Panc1 (cell line): Measurements from ENCODE around the gene CLMP. TPM values are rescaled to one million over a fixed set of nuclear protein-coding genes. Genes with fewer than 3 reads are reported as not detected.

ENCODE experiments used
- ATAC-seq: fragments of 200-7000 bp; cut with Tn5 transposase; 2 replicates; pipeline ENCODE4 v1.9.1; 2020; ENCODE audit warnings: mild to moderate bottlenecking, moderate library complexity
- BruUV-seq: library from RNA; stranded (reverse); fragments of 400-500 nt; replicated peaks from 2 replicates; lab custom pipeline; 2021; lab: Mats Ljungman, UMichigan
- CTCF ChIA-PET: fragments of 300-600 bp; sonication (Branson Sonifier 250); formaldehyde crosslinking; loops from one replicate; lab custom pipeline; 2022; ENCODE audit warnings: antibody characterized with exemption; lab: Charles Lee
- POLR2A ChIA-PET: fragments of 300-600 bp; sonication (Branson Sonifier 250); formaldehyde crosslinking; loops from one replicate; lab custom pipeline; 2022; ENCODE audit warnings: antibody characterized with exemption; lab: Charles Lee
- DNase-seq: peaks from one replicate; pipeline ENCODE4 v3.0.0-alpha.2; 2010; ENCODE audit warnings: low read depth, low spot score
- H3K27ac ChIP-seq: 2 replicates; pipeline ENCODE4 v1.5.1; 2011; ENCODE audit warnings: mild to moderate bottlenecking, low read length, inconsistent platforms
- H3K27me3 ChIP-seq: fragments of 200-500 bp; sonication (Bioruptor generic); 2 replicates; pipeline ENCODE4 v1.6.0; 2014; ENCODE audit warnings: low read length, inconsistent platforms; ENCODE audit not compliant: control insufficient read depth, insufficient read depth
- H3K36me3 ChIP-seq: fragments of 200-500 bp; sonication (Bioruptor generic); 2 replicates; pipeline ENCODE4 v1.5.1; 2014; ENCODE audit warnings: inconsistent platforms, mild to moderate bottlenecking, low read length, moderate library complexity; ENCODE audit not compliant: control insufficient read depth, insufficient read depth
- H3K4me1 ChIP-seq: 2 replicates; pipeline ENCODE4 v1.5.1; 2011; ENCODE audit warnings: inconsistent platforms, mild to moderate bottlenecking, low read length, moderate library complexity; ENCODE audit not compliant: control insufficient read depth, insufficient read depth
- H3K4me3 ChIP-seq, 2 experiments: 2 replicates each; pipeline ENCODE4 v1.5.1; 2011 to 2012; ENCODE audit warnings: low read depth in 2 of 2, low read length in 2 of 2, mild to moderate bottlenecking in 2 of 2, inconsistent platforms in 1 of 2, moderate library complexity in 1 of 2
- H3K9me3 ChIP-seq: fragments of 200-500 bp; sonication (Bioruptor generic); 2 replicates; pipeline ENCODE4 v1.5.1; 2014; ENCODE audit warnings: low read depth, mild to moderate bottlenecking, inconsistent platforms, low read length, moderate library complexity; ENCODE audit not compliant: control insufficient read depth, insufficient read depth
- POLR2AphosphoS5 ChIP-seq: IDR thresholded peaks from 2 replicates; pipeline ENCODE4 v1.6.1; 2012; ENCODE audit warnings: mild to moderate bottlenecking, low read depth, low read length, moderate library complexity
- SIN3A ChIP-seq: IDR thresholded peaks from 2 replicates; pipeline ENCODE4 v1.6.1; 2012; ENCODE audit warnings: low read depth, mild to moderate bottlenecking, low read length, moderate library complexity, borderline replicate concordance; ENCODE audit not compliant: insufficient read depth
- TCF7L2 ChIP-seq: IDR thresholded peaks from 2 replicates; pipeline ENCODE4 v1.6.1; 2011; ENCODE audit warnings: mild to moderate bottlenecking, low read depth, low read length, inconsistent platforms
- in situ Hi-C: cut with HindIII; loops from 2 replicates; pipeline ENCODE4 v1.10.0; 2016; ENCODE audit warnings: low sequenced_read_pairs, low pct_unique_long_range_greater_than_20kb
- intact Hi-C: fragments of 100-400 bp; cut with micrococcal nuclease; formaldehyde crosslinking; loops from one replicate; pipeline ENCODE4 v1.10.0; 2022; ENCODE audit not compliant: unreplicated experiment
- total RNA-seq: library from RNA; stranded (reverse); gene quantifications from one replicate; pipeline ENCODE4 v1.2.1, GENCODE V29; 2021; ENCODE audit not compliant: unreplicated experiment
- TF ChIP-seq, protein P1 (sequence below), 2 experiments: IDR thresholded peaks; 2 replicates each; pipeline ENCODE4 v1.6.1; 2011 to 2012; ENCODE audit warnings: low read depth in 2 of 2, control low read depth in 1 of 2, low read length in 1 of 2, mild to moderate bottlenecking in 1 of 2, moderate library complexity in 1 of 2; ENCODE audit not compliant: insufficient read depth in 1 of 2
- TF ChIP-seq, protein P2 (sequence below): fragments of 450-650 bp; IDR thresholded peaks from 2 replicates; pipeline ENCODE4 v1.5.1; 2017; ENCODE audit warnings: mild to moderate bottlenecking

The CLMP gene
- total RNA-seq, 1 experiment from 2014 or later: 1.5 TPM

DNA sequence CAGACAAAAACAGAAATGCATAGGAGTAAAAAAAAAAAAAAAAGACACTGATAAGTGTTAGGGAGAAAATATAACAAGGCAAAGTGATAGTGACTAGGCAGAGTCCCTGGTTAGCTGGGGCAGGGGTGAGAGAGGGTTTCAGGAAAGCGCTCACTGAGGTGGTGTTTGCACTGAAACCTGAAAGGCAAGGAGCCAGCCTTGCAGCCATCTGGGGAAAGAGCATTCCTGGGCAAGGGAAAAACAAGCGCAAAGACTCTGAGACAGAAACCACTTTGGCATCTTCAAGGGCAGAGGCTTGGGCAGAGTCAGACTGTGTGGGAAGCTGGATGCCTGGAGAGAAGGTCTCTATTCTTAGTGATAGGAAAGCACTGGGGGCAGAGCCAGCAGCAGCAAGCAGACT is 14.5 kb downstream of the CLMP start:
- H3K4me3 ChIP-seq: no peak overlapping the region
- DNase-seq: no peak
- ATAC-seq: no peak
- no peaks in the 10 kb centered on the region for H3K9me3 ChIP-seq
- no peaks in the 10 kb centered on the region for H3K27me3 ChIP-seq
- no TSS peak for BruUV-seq
- H3K36me3 ChIP-seq: no peaks in the 10 kb centered on the region
- in situ Hi-C loops: no loop called here
- POLR2A ChIA-PET: no interaction called here
- no peak overlapping the region for H3K27ac ChIP-seq
- TF ChIP-seq, protein P1, sequence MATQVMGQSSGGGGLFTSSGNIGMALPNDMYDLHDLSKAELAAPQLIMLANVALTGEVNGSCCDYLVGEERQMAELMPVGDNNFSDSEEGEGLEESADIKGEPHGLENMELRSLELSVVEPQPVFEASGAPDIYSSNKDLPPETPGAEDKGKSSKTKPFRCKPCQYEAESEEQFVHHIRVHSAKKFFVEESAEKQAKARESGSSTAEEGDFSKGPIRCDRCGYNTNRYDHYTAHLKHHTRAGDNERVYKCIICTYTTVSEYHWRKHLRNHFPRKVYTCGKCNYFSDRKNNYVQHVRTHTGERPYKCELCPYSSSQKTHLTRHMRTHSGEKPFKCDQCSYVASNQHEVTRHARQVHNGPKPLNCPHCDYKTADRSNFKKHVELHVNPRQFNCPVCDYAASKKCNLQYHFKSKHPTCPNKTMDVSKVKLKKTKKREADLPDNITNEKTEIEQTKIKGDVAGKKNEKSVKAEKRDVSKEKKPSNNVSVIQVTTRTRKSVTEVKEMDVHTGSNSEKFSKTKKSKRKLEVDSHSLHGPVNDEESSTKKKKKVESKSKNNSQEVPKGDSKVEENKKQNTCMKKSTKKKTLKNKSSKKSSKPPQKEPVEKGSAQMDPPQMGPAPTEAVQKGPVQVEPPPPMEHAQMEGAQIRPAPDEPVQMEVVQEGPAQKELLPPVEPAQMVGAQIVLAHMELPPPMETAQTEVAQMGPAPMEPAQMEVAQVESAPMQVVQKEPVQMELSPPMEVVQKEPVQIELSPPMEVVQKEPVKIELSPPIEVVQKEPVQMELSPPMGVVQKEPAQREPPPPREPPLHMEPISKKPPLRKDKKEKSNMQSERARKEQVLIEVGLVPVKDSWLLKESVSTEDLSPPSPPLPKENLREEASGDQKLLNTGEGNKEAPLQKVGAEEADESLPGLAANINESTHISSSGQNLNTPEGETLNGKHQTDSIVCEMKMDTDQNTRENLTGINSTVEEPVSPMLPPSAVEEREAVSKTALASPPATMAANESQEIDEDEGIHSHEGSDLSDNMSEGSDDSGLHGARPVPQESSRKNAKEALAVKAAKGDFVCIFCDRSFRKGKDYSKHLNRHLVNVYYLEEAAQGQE (IDR thresholded peaks at IDR 0.05; ENCODE audit: insufficient read depth in 1 of 2, low read depth in 2 of 2, low read length in 1 of 2): no peak
- TF ChIP-seq SIN3A: no peak
- no peak for TF ChIP-seq TCF7L2
- no peak for TF ChIP-seq POLR2AphosphoS5
- TF ChIP-seq, protein P2, sequence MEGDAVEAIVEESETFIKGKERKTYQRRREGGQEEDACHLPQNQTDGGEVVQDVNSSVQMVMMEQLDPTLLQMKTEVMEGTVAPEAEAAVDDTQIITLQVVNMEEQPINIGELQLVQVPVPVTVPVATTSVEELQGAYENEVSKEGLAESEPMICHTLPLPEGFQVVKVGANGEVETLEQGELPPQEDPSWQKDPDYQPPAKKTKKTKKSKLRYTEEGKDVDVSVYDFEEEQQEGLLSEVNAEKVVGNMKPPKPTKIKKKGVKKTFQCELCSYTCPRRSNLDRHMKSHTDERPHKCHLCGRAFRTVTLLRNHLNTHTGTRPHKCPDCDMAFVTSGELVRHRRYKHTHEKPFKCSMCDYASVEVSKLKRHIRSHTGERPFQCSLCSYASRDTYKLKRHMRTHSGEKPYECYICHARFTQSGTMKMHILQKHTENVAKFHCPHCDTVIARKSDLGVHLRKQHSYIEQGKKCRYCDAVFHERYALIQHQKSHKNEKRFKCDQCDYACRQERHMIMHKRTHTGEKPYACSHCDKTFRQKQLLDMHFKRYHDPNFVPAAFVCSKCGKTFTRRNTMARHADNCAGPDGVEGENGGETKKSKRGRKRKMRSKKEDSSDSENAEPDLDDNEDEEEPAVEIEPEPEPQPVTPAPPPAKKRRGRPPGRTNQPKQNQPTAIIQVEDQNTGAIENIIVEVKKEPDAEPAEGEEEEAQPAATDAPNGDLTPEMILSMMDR: no peak
- intact Hi-C loops: no loop called here
- H3K4me1 ChIP-seq: no peaks in the 10 kb centered on the region
- CTCF ChIA-PET: interaction anchor here (0.6 kb wide), 1 partner anchor 66 kb away, joined by 7 read pairs; no protein-coding TSS in a partner anchor

DNA sequence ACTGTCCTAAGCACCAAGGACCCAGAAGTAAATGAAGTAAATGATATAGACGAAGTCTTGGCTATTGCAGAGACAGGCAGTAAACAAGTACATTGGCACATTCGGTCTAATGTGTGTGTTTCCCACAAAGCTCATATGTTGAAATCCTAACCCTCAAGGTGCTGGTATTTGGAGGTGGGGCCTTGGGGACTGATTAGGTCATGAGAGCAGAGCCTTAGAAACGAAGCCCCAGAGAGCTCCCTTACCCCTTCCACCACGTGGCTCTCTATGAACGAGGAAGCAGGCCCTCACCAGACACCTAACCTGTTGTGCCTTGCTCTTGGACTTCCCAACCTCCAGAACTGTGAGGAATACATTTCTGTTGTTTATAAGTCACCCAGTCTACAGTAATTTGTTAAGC is 14.9 kb downstream of the CLMP start:
- intact Hi-C loops: no loop called here
- no peak for DNase-seq
- BruUV-seq: no TSS peak
- Histone ChIP-seq H3K4me1 (no peaks in the 10 kb centered on the region), H3K4me3 (no peak overlapping the region), H3K9me3 (no peaks in the 10 kb centered on the region), H3K27me3 (no peaks in the 10 kb centered on the region), H3K27ac (no peak overlapping the region), H3K36me3 (no peaks in the 10 kb centered on the region)
- CTCF ChIA-PET: interaction anchor here (1.6 kb wide), 1 partner anchor 67 kb away, joined by 5 read pairs; no protein-coding TSS in a partner anchor
- TF ChIP-seq, protein P1 (IDR thresholded peaks at IDR 0.05; ENCODE audit: insufficient read depth in 1 of 2, low read depth in 2 of 2, low read length in 1 of 2): no peak
- TF ChIP-seq SIN3A (no peak), POLR2AphosphoS5 (no peak), TCF7L2 (no peak)
- TF ChIP-seq, protein P2: no peak
- POLR2A ChIA-PET: no interaction called here
- in situ Hi-C loops: no loop called here
- no peak for ATAC-seq
